ENCODE results near the gene AKR1E2. TPM values are rescaled to one million over a fixed set of nuclear protein-coding genes. Genes with fewer than 3 reads are reported as not detected.

AKR1E2 gene
- total RNA-seq, 1 donor from 2014 or later: 5.4 TPM

DNA sequence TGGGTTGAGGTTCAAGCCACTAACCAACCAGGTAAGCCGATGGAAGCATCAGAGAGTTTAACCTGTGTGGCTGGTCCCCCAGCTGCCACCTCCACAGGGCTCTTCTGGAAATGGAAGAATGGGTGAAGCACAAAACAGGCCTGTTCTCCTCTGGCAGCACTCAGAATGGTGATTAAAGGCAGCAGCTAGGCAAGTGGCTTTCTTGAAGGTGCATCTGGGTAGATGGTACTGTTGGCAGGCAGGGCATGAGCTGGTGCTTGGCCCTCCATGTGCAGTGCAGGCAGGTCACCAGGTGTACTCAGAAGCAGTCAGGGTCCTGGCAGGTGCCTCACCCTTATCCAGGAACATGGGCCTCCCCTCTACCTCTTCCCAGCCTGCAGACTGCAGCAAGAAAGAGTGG is 11.5 kb downstream of the AKR1E2 start:
- ATAC-seq (no peak), DNase-seq (ENCODE audit: missing footprints) (no peak)
- intact Hi-C loops (cut with DNase I): no loop called here

DNA sequence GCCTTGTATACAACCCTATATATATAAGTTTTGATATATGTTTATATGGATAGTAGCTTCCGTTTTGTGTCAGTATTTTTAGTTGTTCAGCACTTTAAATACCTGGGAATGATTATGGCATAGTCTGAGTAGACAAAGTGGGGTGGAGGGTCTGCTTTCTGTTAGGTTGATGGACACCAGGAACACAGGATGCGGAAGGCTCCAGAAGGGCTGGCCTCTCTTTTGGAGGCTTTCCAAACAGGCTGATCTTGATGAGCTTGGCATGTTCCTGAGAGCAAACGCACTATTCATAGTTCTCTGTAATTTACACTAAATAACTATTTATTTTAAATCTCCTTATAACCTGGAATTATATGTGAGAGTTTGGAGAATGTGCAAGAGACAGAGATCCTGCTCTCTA is 12.7 kb downstream of the AKR1E2 start:
- no peak for ATAC-seq

DNA sequence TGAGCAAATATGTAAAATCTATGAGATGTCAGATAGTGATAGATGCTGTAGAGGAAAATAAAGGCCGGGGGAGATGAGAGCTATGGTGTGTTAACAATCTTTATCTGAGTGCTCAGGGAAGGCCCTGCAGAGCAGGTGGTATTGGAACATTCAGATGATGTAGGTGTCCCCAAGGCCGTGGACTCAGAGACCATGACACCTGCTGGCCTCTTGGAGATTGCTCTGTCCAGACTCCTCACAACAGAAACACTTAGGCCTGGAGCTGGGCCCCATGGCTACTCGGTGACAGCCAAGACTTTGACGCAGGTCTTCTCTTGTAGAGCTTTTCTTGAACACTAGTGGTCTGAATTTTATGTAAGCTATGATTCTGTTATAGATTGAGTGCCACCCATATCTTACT is 13.3 kb downstream of the AKR1E2 start:
- DNase-seq (ENCODE audit: missing footprints) (no peak), ATAC-seq (no peak)
- intact Hi-C loops (cut with DNase I): no loop called here

More for the DNA sequence above, 12.7 kb downstream of the AKR1E2 start:
- DNase-seq (ENCODE audit: missing footprints): no peak
- intact Hi-C loops (cut with DNase I): no loop called here

DNA sequence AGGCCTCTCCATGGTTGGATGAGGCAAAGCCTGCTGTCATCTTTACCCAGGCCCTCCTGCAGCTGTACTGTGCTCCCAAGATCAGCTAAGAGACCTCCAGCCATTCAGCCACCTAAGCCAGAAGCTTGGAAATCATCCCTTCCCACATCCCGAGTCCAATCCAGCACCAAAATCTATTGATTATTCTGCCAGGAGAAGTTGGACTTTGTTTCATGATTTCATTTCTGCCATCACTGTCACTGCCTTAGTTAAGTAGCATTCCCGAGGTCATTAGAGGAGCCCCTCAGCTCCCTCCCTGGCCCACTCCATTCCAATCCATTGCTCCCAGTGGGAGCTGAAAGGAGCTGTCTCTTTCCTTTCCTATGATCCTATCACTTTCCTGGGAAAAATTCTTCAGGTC is 14.1 kb downstream of the AKR1E2 start:
- ATAC-seq (no peak), DNase-seq (ENCODE audit: missing footprints) (no peak)
- intact Hi-C loops (cut with DNase I): no loop called here

DNA sequence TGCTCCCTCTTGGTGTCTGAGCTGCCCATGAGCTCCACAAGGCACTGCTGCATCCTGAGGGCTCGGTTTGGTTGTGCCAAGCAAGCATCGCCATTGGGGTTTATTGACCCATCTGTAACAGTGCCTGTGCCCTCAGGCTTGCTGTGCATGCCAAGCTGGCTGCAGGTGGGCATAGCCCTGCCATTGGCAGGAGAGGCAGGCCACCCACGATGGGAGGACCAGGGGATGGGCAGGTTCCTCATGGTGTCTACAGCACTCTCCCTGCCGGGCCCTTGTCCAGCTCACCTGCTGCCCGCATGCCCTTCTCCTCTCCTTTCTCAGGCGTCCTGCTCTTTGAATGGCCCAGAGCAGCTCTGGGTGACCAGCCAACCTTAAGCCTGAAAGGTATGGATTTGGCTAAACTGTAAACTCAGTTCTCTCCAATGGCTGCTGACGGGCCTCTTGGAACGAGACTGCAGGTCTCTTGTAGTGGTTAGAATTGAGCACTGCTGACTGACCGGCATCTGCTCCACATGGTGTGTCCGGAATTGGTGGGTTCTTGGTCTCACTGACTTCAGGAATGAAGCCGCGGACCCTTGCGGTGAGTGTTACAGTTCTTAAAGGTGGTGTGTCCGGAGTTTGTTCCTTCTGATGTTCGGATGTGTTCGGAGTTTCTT is 17.6 kb downstream of the AKR1E2 start:
- no peak for DNase-seq (ENCODE audit: missing footprints)
- intact Hi-C loops (cut with DNase I): no loop called here
- no peak for ATAC-seq

DNA sequence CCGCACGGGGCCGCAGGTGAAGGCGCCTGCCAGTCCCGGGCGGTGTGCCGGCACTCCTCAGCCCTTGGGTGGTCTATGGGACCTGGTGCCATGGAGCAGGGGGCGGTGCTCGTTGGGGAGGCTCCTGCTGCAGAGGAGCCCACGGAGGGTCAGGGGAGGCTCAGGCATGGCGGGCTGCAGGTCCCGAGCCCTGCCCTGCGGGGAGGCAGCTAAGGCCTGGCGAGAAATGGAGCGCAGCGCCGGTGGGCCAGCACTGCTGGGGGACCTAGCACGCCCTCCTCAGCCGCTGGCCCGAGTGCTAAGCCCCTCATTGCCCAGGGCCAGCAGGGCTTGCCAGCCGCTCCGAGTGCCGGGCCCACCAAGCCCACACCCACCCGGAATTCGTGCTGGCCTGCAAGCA is 18.9 kb downstream of the AKR1E2 start:
- DNase-seq (ENCODE audit: missing footprints): no peak
- intact Hi-C loops (cut with DNase I): loop anchor here (5.0 kb wide), 1 partner anchor 587 kb away; no protein-coding TSS in a partner anchor

DNA sequence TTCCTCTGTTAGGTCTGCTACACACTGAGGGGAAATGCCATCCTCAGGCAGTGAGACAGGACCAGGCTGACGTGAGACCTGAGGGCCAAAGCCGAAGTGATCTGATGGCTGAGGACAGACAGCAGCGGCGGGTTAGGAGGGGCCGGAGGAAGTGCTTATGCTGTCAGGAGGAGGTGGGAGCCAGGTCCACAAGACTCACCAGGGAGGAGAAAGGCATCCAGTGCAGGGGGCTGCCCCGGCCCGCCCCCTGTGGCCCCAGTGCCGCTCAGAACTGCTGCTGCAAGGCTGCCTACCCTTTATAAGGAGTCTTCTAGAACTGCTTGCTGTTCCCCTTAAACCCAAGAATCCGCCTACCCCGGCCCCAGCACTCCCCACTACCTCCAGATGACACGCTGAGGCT is 19.8 kb downstream of the AKR1E2 start:
- intact Hi-C loops (cut with DNase I): loop anchor here (5.0 kb wide), 1 partner anchor 587 kb away; no protein-coding TSS in a partner anchor
- ATAC-seq (no peak), DNase-seq (ENCODE audit: missing footprints) (no peak)

More for the DNA sequence above, 18.9 kb downstream of the AKR1E2 start:
- ATAC-seq: no peak

DNA sequence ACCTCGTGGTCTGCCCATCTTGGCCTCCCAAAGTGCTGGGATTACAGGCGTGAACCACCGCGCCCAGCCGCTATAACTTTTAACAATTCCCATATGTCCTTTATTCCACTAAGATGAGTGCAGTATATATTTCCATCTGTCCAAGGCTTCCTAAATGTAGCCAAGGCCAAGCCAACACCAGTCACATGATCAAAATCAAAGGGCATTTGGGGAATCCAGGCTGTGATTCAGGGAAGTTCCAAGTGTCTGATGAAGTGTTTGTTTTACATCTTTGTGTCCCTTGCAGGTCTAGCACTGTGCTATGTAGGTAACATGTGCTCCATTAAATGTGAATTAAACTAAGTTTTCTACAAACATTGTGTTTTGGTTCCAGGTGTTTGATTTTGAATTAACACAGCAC is 20.8 kb downstream of the AKR1E2 start:
- DNase-seq (ENCODE audit: missing footprints): no peak
- intact Hi-C loops (cut with DNase I): loop anchor here (5.0 kb wide), 1 partner anchor 586 kb away; no protein-coding TSS in a partner anchor
- ATAC-seq: no peak

DNA sequence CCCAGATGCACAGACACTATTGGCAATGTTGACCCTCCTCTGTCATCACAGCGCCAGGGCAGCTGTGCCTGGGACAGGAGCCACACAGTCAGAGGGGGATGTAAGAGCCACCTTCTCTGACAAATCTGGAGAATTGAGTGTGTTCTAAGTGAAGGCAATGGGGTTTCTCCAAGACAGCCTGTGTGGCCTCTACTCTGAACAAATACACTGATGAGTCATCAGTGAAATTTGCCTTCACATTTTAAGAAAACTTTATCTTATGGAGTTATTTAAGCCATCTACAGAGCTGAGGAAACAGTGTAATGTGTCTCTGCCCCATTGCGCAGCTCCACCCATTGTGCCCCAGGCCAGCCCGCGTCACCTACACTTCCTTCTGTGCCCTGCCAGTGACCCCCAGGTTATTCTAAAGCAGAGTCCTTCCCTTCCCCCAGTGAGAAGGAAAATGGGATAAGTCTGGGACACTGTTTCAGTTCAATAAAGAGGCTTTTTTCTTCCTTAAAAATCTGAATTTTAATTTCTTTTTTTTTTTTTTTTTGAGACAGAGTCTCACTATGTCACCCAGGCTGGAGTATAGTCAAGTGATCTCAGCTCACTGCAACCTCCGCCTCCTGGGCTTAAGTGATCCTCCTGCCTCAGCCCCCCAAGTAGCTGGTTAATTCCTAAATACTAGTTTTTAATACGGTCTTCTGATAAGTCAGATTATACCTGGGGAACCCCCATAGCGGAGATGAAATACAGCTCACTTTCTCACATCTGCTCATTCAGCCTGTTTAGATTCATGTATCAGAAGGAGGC is 21.8 kb downstream of the AKR1E2 start:
- ATAC-seq: no peak
- intact Hi-C loops (cut with DNase I): loop anchor here (2.0 to 5.0 kb wide), 2 partner anchors 135 to 585 kb away; no protein-coding TSS in a partner anchor

DNA sequence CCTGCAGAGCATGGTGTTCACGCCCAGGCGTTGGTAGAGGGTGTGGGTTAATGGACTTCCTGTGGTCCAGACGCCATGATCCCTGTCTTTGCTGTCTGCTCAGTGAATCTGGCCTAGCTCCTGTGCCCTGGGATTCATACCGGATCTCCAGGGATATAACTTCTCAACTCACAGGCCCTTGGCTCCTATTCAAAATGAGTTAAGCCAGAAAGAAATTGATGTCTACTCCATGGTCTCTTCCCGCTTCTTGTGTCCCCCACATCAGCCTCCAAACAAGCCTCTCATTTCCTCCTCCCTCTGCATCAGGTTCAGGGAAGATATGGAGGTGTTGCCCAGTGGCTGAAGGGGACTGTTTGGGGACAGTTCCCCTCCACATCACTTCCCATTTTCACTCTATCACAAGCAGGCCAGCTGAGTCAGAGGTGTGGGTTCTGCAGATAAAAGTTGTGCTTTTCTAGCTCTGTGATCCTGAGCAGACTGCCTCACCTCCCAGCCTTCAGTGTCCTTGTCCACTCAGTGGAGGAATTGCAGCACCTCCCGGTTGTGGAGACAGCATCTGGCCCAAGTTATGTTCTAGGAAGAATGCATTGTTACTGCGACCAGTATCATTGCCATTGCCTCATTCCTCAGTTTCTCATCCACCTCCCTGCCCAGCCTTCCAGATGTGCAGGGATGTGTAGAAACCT is 22.5 kb downstream of the AKR1E2 start:
- ATAC-seq (no peak), DNase-seq (ENCODE audit: missing footprints) (no peak)
- intact Hi-C loops (cut with DNase I): loop anchor here (1.0 to 5.0 kb wide), 4 partner anchors 134 to 584 kb away; partner anchors contain the start of gene AKR1C3

More for the DNA sequence above, 21.8 kb downstream of the AKR1E2 start:
- DNase-seq (ENCODE audit: missing footprints): no peak

DNA sequence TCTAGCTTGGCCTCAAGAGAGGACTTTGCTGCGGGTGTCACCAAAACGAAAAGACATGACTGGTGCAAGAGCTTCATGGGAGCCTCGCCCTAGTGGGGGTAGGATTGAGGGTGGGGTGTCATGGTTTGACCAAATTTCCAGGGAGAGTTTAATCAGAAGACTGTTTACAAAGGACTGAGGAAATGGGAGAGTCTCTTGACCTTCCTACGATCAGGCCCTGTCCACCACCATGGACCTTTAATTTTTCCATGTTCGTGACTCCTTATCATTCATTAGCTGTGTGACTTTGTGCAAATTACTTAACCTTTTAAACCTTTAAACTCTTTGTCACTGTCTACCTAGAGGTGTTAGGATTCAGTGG is 23.0 kb downstream of the AKR1E2 start:
- DNase-seq (ENCODE audit: missing footprints): no peak
- no peak for ATAC-seq
- intact Hi-C loops (cut with DNase I): loop anchor here (1.0 to 5.0 kb wide), 4 partner anchors 134 to 583 kb away; partner anchors contain the start of gene AKR1C3

DNA sequence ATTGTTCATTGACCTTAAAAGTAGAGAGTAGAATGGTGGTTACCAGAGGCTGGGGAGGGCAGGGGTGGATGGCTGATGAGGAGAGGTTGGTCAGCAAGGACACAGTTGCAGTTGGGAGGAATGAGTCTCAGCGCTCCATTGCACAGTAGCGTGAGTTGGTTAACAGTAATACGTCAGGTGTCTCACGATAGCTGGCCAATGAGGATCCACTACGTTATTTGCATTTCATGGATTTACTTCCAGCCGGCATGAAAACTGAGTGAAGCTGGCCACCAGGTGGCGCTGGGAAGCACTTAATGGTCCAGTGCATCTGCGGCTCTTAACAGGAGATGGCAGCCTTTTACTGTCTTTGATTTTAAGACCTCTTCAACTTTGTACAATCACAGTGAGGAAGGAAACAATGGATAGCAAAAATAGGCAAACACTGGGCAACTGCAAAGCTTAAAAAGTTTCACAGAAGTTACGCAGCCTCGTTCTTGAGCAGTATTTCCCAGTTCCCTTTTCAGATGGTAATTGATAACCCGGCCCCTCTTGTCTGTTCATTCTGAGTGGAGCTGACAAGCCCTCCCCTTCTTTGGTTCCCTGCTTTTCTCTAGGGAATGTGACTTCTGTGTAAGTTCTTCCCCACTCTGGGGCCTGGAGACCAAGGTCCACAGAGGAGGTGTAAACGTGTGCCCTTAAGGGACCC is 23.7 kb downstream of the AKR1E2 start:
- intact Hi-C loops (cut with DNase I): loop anchor here (1.0 to 5.0 kb wide), 6 partner anchors 98 to 583 kb away; partner anchors contain the start of gene AKR1C3
- DNase-seq (ENCODE audit: missing footprints) (peak; percentile 93), ATAC-seq (peak; percentile 93)

DNA sequence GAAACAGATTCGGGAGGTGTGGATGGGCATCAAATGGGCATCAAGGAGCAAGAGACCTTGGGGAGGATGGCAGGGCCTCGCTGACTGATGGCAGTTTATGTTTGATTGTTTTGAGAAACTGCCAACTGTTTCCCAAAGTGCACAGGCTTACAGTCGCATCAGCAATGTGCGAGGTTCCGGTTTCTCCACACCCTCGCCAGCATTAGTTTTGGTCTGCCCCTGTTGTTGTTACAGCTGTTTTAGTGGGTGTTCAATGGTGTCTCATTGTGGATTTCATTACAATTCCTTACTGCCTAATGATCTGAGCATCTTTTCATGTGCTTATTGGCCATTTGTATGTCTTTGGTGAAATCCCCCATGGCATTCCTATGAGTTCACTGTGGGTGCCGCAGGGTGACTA is 24.4 kb downstream of the AKR1E2 start:
- DNase-seq (ENCODE audit: missing footprints) (no peak), ATAC-seq (no peak)
- intact Hi-C loops (cut with DNase I): loop anchor here (2.0 to 5.0 kb wide), 2 partner anchors 97 to 534 kb away; no protein-coding TSS in a partner anchor

DNA sequence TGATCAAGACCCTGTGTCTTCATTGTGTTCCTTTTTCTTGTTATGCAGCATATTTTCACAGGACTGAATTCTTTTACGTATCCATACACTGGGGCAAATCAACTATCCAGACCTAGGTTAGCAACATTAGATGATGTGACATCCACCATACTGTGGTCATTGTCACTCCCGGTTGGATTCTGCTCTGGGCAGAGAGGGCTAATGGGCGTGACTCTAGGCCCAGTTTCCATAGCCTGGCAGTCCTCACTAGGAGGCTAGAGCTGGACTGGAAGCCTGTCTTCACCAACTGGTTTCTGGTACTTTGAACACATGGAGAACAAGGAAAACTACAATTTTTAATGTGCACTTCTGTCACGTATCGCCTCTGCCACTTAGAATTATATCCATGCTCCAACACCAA is 25.2 kb downstream of the AKR1E2 start:
- intact Hi-C loops (cut with DNase I): loop anchor here (2.0 to 5.0 kb wide), 2 partner anchors 96 to 534 kb away; no protein-coding TSS in a partner anchor
- ATAC-seq (no peak), DNase-seq (ENCODE audit: missing footprints) (no peak)

DNA sequence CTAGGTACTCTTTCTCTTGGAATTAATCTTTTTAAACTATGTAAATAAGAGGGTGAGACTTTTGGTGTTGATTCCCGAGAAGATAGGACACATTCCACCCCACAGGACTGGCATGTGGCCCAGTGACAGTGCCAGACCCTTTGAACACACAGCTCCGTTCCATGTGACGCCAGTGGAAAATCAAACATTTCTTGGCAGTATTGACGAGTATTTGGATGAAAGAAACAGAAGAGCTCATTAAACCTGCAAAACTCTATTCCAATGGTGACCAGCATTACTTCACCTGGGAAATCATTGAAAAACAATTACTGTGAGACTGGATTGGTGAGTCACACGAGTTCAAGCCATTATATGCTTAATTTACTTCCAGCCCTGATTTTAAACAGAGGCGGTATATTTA is 25.8 kb downstream of the AKR1E2 start:
- no peak for DNase-seq (ENCODE audit: missing footprints)
- ATAC-seq: peak; percentile 36
- intact Hi-C loops (cut with DNase I): loop anchor here (2.0 to 5.0 kb wide), 2 partner anchors 95 to 533 kb away; no protein-coding TSS in a partner anchor

DNA sequence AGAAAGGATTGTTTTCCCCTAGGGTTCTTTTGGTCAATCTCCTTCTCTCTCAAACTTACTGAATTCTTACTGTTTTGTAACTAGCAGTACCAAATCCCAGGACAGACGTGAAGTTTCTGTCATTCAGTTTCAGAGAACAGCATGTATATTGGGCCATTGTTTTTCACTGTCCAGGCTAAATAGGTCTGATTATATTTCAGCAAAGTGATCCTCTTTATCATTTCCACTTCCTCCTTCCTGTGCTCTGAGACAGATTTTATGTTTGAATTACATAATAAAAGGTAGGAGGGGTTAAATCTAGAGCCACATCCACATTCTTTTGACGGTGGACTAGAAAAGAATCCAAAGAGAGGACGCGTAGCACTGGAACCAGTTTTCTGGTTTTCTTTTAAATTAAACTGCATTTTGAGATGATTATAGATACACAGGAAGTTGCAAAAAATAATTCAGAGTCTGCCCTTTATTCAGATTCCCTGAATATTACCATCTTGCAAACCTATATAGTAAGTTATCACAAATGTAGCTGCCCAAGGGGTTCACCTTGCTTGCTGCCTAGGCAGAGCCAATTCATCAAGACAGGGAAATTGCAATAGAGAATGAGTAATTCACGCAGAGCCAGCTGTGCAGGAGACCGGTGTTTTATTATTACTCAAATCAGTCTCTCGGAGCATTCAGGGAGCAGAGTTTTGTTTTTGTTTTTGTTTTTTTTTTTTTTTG is 40.1 kb downstream of the AKR1E2 start:
- no peak for DNase-seq (ENCODE audit: missing footprints)
- peak; percentile 32 for ATAC-seq
- intact Hi-C loops (cut with DNase I): loop anchor here (5.0 kb wide), 1 partner anchor 81 kb away; no protein-coding TSS in a partner anchor

DNA sequence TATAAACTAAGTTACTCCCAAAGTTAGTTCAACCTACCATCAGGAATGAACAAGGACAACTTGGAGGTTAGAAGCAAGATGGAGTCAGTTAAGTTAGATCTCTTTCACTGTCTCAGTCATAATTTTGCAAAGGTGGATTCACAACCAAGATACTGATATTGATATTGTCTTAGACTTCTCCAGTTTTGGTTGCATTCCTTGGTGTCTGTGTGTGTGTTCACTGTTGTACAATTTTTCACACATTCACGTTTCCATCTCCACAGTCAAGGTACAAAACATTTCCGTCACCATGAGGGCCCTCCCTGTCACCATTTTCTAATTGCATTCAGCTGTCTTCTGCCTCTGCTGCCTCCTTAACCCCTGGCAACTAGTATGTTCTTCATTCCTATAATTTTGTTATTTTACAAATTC is 41.1 kb downstream of the AKR1E2 start:
- ATAC-seq: peak; percentile 47
- intact Hi-C loops (cut with DNase I): loop anchor here (5.0 kb wide), 1 partner anchor 80 kb away; no protein-coding TSS in a partner anchor

More for the DNA sequence above, 41.1 kb downstream of the AKR1E2 start:
- DNase-seq (ENCODE audit: missing footprints): no peak

Data from Right ventricle myocardium inferior (tissue), 1 donor.